CD14-positive monocyte (primary cell): ENCODE measurements around the gene EPB41L4A. TPM values are rescaled to one million over a fixed set of nuclear protein-coding genes. Genes with fewer than 3 reads are reported as not detected.

Source experiments
- DNase-seq, 3 donors: peaks; one replicate each; pipeline ENCODE4 v3.0.0-alpha.2; 2011 to 2022
- H2AFZ ChIP-seq: 2 replicates; pipeline ENCODE4 v1.6.0; 2012; ENCODE audit warnings: mild to moderate bottlenecking, low read depth, low read length, inconsistent platforms; ENCODE audit not compliant: insufficient read depth, poor library complexity, severe bottlenecking
- H3K27ac ChIP-seq, 2 donors: 1 replicate in 1 of 2; 2 replicates in 1 of 2; pipeline ENCODE4 v1.5.1; 2012 to 2013; ENCODE audit warnings: low read length in 2 of 2, control low read depth in 1 of 2, inconsistent platforms in 1 of 2, low read depth in 1 of 2, mild to moderate bottlenecking in 1 of 2
- H3K27me3 ChIP-seq, 2 donors: one replicate each; pipeline versions ENCODE4 v1.6.0 to v1.6.1; 2011 to 2013; ENCODE audit warnings: low read length in 2 of 2; ENCODE audit not compliant: control insufficient read depth in 2 of 2, insufficient read depth in 2 of 2
- H3K36me3 ChIP-seq, 2 donors: replicated peaks in 1 of 2; 1 replicate in 1 of 2; 2 replicates in 1 of 2; pipeline versions ENCODE4 v1.5.1 to v1.6.1; 2012 to 2013; ENCODE audit warnings: low read length in 2 of 2, control low read depth in 1 of 2, inconsistent platforms in 1 of 2, mild to moderate bottlenecking in 1 of 2; ENCODE audit not compliant: insufficient read depth in 2 of 2, control insufficient read depth in 1 of 2
- H3K4me1 ChIP-seq, 2 donors: 1 replicate in 1 of 2; 2 replicates in 1 of 2; pipeline versions ENCODE4 v1.5.1 to v1.6.1; 2012 to 2013; ENCODE audit warnings: low read length in 2 of 2, control low read depth in 1 of 2, inconsistent platforms in 1 of 2, mild to moderate bottlenecking in 1 of 2, moderate library complexity in 1 of 2; ENCODE audit not compliant: insufficient read depth in 2 of 2, control insufficient read depth in 1 of 2
- H3K4me2 ChIP-seq: replicated peaks from 2 replicates; pipeline ENCODE3; 2012; ENCODE audit warnings: low read length, moderate library complexity, mild to moderate bottlenecking; ENCODE audit not compliant: poor library complexity, severe bottlenecking; ENCODE audit errors: extremely low read depth
- H3K4me3 ChIP-seq, 3 experiments: fragments of 200-600 bp in 1 of 3; sonication (generic) in 1 of 3; replicated peaks in 1 of 3; 1 replicate in 2 of 3; 2 replicates in 1 of 3; pipeline ENCODE4 v1.5.1; 2011 to 2013; ENCODE audit warnings: low read length in 3 of 3, mild to moderate bottlenecking in 3 of 3, control low read depth in 2 of 3, low read depth in 2 of 3, inconsistent platforms in 1 of 3, moderate library complexity in 1 of 3
- H3K79me2 ChIP-seq: 2 replicates; pipeline ENCODE4 v1.6.0; 2012; ENCODE audit warnings: mild to moderate bottlenecking, control low read depth, inconsistent platforms, low read length, moderate library complexity; ENCODE audit not compliant: insufficient read depth
- H3K9ac ChIP-seq: 2 replicates; pipeline ENCODE4 v1.6.0; 2017; ENCODE audit warnings: low read length, mild to moderate bottlenecking; ENCODE audit not compliant: insufficient read depth, poor library complexity, severe bottlenecking
- H3K9me3 ChIP-seq, 2 donors: replicated peaks in 1 of 2; 1 replicate in 1 of 2; 2 replicates in 1 of 2; pipeline versions ENCODE4 v1.5.1 to v1.6.1; 2012 to 2013; ENCODE audit warnings: low read length in 2 of 2, control low read depth in 1 of 2; ENCODE audit not compliant: control insufficient read depth in 1 of 2, insufficient read depth in 1 of 2
- H4K20me1 ChIP-seq: 2 replicates; pipeline ENCODE4 v1.6.0; 2012; ENCODE audit warnings: mild to moderate bottlenecking, low read length, control low read depth, moderate library complexity; ENCODE audit not compliant: insufficient read depth
- H3K27ac Mint-ChIP-seq, 7 donors: one replicate each; pipeline ENCODE4 v1.8.0; 2020; ENCODE audit warnings: mild to moderate bottlenecking in 7 of 7, mixed read lengths in 7 of 7, moderate library complexity in 6 of 7, inconsistent platforms in 2 of 7
- H3K27me3 Mint-ChIP-seq, 3 donors: one replicate each; pipeline ENCODE4 v1.8.0; 2021 to 2022; ENCODE audit warnings: low read depth in 3 of 3, mild to moderate bottlenecking in 3 of 3, mixed read lengths in 3 of 3, moderate library complexity in 3 of 3, inconsistent platforms in 1 of 3
- H3K36me3 Mint-ChIP-seq, 2 donors: one replicate each; pipeline ENCODE4 v1.8.0; 2020; ENCODE audit warnings: mixed read lengths in 2 of 2, inconsistent platforms in 1 of 2, mild to moderate bottlenecking in 1 of 2
- H3K4me1 Mint-ChIP-seq: one replicate; pipeline ENCODE4 v1.8.0; 2020; ENCODE audit warnings: mild to moderate bottlenecking, mixed read lengths
- H3K4me3 Mint-ChIP-seq, 2 donors: one replicate each; pipeline ENCODE4 v1.8.0; 2020; ENCODE audit warnings: mild to moderate bottlenecking in 2 of 2, mixed read lengths in 2 of 2, moderate library complexity in 1 of 2
- H3K9me3 Mint-ChIP-seq, 7 donors: one replicate each; pipeline ENCODE4 v1.8.0; 2020 to 2022; ENCODE audit warnings: mixed read lengths in 7 of 7, mild to moderate bottlenecking in 6 of 7, moderate library complexity in 6 of 7, inconsistent platforms in 2 of 7
- CTCF ChIP-seq: fragments of 200-600 bp; IDR thresholded peaks from one replicate; pipeline ENCODE4 v1.8.0; 2022; ENCODE audit warnings: antibody characterized with exemption, mild to moderate bottlenecking
- WGBS: methylation state at CpG from one replicate; pipeline ENCODE4 v1.1.5; 2013; ENCODE audit warnings: missing lambda C conversion rate; ENCODE audit not compliant: insufficient coverage; 5-methylcytosine and 5-hydroxymethylcytosine counted together
- intact Hi-C, 2 donors: fragments of 100-400 bp; cut with micrococcal nuclease; formaldehyde crosslinking; loops; one replicate each; pipeline versions ENCODE4 v1.15.0 to v1.15.1; 2023
- polyA plus RNA-seq, 3 donors: library from polyadenylated mRNA; depleted of rRNA in 1 of 3; unstranded in 2 of 3; stranded (reverse) in 1 of 3; fragments of 300-500 nt in 2 of 3; fragments of >200 nt in 1 of 3; fragmentation: Illumina TruSeq in 2 of 3; gene quantifications; 1 replicate in 2 of 3; 2 replicates in 1 of 3; pipeline ENCODE4 v1.2.3, GENCODE V29; 2012 to 2021

The EPB41L4A gene
- polyA plus RNA-seq, 3 donors: 0.01 to 0.05 TPM; not detected in 1

- no peak for TF ChIP-seq CTCF
- H3K9ac ChIP-seq: no peak overlapping the region
- no peaks in the 10 kb centered on the region for H3K36me3 ChIP-seq
- H3K4me1 Mint-ChIP-seq: no peaks in the 10 kb centered on the region
- H4K20me1 ChIP-seq: no peaks in the 10 kb centered on the region
- H3K4me3 Mint-ChIP-seq: no peak overlapping the region
- intact Hi-C loops: no loop called here
- H3K9me3 Mint-ChIP-seq: peaks cover 4 to 19% (median 11%) of the 10 kb centered on the region in 7 donors
- H3K4me1 ChIP-seq: no peaks in the 10 kb centered on the region
- no peaks in the 10 kb centered on the region for H3K27me3 ChIP-seq
- no peak for DNase-seq
- H3K4me3 ChIP-seq: no peak overlapping the region
- no peak overlapping the region for H2AFZ ChIP-seq
- no peaks in the 10 kb centered on the region for H3K79me2 ChIP-seq
- no peak overlapping the region for H3K27ac Mint-ChIP-seq
- no peaks in the 10 kb centered on the region for H3K9me3 ChIP-seq
- peaks cover 1 to 3% (median 3%) of the 10 kb centered on the region in 3 donors for H3K27me3 Mint-ChIP-seq
- H3K27ac ChIP-seq: no peak overlapping the region
- no peak overlapping the region for H3K4me2 ChIP-seq
- 50% methylated on average over 1 of the region's 2 CpGs for WGBS
- no peaks in the 10 kb centered on the region for H3K36me3 Mint-ChIP-seq
Observed at GRCh38 chr5:112440031-112440430, 21.0 kb upstream of the EPB41L4A start.

GRCh38 chr5:112436144-112436543 lies 17.1 kb upstream of the EPB41L4A start:
- H2AFZ ChIP-seq: no peak overlapping the region
- no peaks in the 10 kb centered on the region for H3K4me1 ChIP-seq
- H3K79me2 ChIP-seq: no peaks in the 10 kb centered on the region
- no peaks in the 10 kb centered on the region for H4K20me1 ChIP-seq
- H3K4me3 Mint-ChIP-seq: no peak overlapping the region
- intact Hi-C loops: no loop called here
- no peak overlapping the region for H3K4me2 ChIP-seq
- no peaks in the 10 kb centered on the region for H3K9me3 ChIP-seq
- no peaks in the 10 kb centered on the region for H3K4me1 Mint-ChIP-seq
- H3K27me3 Mint-ChIP-seq: peaks cover 0 to 1% (median under 1%) of the 10 kb centered on the region in 3 donors
- WGBS: 29% methylated on average over 1 of the region's 2 CpGs
- H3K27me3 ChIP-seq: no peaks in the 10 kb centered on the region
- H3K27ac ChIP-seq: no peak overlapping the region
- H3K9me3 Mint-ChIP-seq: peaks cover 2 to 10% (median 5%) of the 10 kb centered on the region in 7 donors
- H3K4me3 ChIP-seq: no peak overlapping the region
- H3K36me3 Mint-ChIP-seq: no peaks in the 10 kb centered on the region
- H3K27ac Mint-ChIP-seq: no peak overlapping the region
- DNase-seq: no peak
- no peak overlapping the region for H3K9ac ChIP-seq
- TF ChIP-seq CTCF: no peak
- H3K36me3 ChIP-seq: no peaks in the 10 kb centered on the region
